HUDEP-2 (cell line): ENCODE data around the gene ZKSCAN7.
"Not testable (repeated sequence)": the region's sequence is repeated elsewhere in the genome, so short reads cannot be mapped to it uniquely, and the experiment has no call there.

ENCODE experiments used
- DNase-seq, 76 experiments: peaks; one replicate each; lab custom pipeline; 2025; ENCODE audit not compliant: unreplicated experiment in 76 of 76; lab: John Stamatoyannopoulos, UW

The ZKSCAN7 gene

GRCh38 chr3:44554626-44555592 lies at the start of gene ZKSCAN7:
Gene ZKSCAN7, plus strand, starts transcription at chr3:44555193. Its CDS starts 1,855 bp downstream, at chr3:44557048.
- no peak for DNase-seq

GRCh38 chr3:44506556-44506955 lies 48.4 kb upstream of the ZKSCAN7 start:
- DNase-seq: no peak

- no peak for DNase-seq
Measured at GRCh38 chr3:44506961-44507360, 48.0 kb upstream of the ZKSCAN7 start.

DNA sequence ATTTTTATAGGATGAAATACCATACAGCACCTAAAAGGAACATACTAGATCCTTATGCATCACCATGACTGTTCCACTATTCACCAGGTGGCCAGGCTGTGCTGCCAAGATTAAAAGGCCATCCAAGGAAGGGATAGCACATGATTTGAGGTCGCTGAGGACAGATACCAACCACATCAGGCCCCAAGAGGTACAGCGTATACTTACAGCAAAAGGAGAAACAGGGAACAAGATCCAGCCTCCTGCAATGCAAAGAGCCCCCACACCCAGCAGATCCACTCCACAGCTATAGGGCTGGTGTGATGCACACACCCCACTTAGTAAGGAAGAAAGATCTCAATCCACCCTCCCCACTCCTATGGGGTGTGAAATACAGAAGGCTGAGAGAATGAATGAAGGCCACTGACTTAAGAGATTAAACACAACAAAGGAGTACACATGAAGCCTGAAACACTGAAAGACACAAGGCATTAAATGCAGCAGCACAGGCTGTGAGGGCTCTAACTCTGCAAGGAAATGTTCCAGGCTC lies 45.5 kb upstream of the ZKSCAN7 start:
- DNase-seq: peak in 20 of 76 experiments; percentile 1 to 39 (median 15)

DNA sequence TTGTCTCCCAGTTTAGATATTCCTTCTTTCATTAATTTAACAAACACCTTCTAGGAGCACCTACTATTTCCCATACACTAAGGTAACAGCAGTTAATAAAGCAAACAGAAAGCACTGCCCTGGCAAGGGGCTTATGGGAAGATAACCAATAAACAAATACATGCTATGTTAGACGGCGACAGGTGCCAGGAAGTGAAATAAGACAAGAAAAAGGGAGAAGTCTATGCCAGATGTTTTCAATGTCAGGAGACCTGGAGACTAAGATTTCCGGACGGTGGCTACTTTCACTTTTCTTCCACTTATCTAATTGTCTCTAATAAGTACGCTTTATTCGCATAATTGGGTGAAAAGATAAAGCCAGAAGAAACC lies 45.0 kb upstream of the ZKSCAN7 start:
- DNase-seq: no peak

DNA sequence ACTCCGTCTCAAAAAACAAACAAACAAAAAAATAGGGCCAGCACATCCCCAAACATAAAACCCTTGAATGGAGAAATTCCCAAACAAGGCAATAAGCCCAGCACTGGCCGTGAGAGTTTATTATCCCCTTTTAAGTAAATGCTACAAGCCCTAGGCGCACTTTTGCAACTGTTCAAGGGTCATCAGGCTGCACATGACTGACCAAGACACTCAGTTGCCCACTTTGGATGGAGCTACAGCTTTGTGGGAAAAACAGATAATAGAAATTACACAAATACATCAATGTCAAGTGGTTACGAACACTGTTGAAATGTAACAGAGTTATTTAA lies 43.8 kb upstream of the ZKSCAN7 start:
- DNase-seq: no peak

GRCh38 chr3:44513513-44513912 lies 41.5 kb upstream of the ZKSCAN7 start:
- DNase-seq: no peak

DNA sequence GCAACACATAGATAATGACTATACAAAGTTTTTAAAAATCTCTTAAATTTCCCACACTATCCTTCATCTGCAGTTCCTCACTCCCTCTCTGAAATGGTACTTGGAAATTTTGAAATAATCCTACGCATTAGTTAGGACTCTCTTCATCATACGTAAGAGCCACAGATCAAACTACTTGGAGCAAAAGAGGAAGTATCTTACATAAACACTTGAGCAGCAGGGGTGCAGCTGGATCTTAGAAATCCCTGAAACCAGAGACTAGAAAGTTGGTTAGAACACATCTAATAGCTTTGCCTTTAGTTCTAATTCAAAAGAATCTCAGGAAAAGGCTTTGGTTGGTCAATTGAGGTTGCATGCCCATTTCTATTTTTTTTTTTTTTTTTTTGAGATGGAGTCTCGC lies 38.8 kb upstream of the ZKSCAN7 start:
- no peak for DNase-seq

GRCh38 chr3:44518782-44519156 lies 36.2 kb upstream of the ZKSCAN7 start:
- DNase-seq: no peak

GRCh38 chr3:44521721-44522120 lies 33.3 kb upstream of the ZKSCAN7 start:
- DNase-seq: no peak

GRCh38 chr3:44522494-44522933 lies 32.5 kb upstream of the ZKSCAN7 start:
- no peak for DNase-seq

- DNase-seq: no peak
Measured at GRCh38 chr3:44525060-44525459, 29.9 kb upstream of the ZKSCAN7 start.

GRCh38 chr3:44529927-44530326 lies 25.1 kb upstream of the ZKSCAN7 start:
- peak in 5 of 76 experiments; percentile 1 to 23 (median 5) for DNase-seq

DNA sequence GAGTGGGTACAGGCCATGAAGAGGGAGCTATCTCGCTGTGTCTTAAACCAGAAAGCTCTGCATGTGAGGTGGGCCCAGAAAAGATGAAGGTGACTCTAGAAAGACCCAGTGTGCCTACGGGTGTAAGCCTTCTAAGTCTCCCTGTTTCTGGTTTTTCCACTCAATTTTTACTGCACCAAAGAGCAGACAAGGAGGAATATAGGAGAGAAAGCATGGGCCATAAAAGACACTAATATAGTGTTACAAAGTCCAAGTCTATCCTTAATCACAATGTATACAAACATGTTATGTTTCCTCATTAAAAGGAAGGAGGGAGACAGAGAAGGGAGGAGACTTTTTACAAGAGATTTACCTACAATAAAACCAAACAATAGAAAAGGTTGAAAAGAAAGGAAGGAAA lies 24.1 kb upstream of the ZKSCAN7 start:
- no peak for DNase-seq

GRCh38 chr3:44534659-44535058 lies 20.3 kb upstream of the ZKSCAN7 start:
- DNase-seq: not testable (repeated sequence)

- no peak for DNase-seq
Measured at GRCh38 chr3:44535364-44535763, 19.6 kb upstream of the ZKSCAN7 start.

GRCh38 chr3:44544811-44545210 lies 10.2 kb upstream of the ZKSCAN7 start:
- not testable (repeated sequence) for DNase-seq

GRCh38 chr3:44555723-44556122 lies 730 bp downstream of the ZKSCAN7 start:
- no peak for DNase-seq

GRCh38 chr3:44557074-44557473 lies 2.1 kb downstream of the ZKSCAN7 start:
- no peak for DNase-seq

GRCh38 chr3:44561076-44561475 lies 6.1 kb downstream of the ZKSCAN7 start:
- no peak for DNase-seq

DNA sequence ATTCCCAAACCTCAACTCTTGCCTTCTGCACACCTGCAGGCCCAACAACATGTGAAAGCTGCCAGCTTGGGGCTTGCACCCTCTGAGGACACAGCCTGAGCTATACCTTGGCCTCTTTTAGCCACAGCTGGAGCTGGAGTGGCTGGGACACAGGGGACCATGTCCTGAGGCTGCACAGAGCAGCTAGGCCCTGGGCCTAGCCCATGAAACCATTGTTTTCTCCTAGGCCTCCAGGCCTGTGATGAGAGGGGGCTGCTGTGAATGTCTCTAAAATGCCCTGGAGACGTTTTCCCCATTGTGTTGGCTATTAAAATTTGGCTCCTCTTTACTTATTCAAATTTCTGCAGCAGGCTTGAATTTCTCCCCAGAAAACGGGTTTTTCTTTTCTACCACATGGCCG lies 7.2 kb downstream of the ZKSCAN7 start:
- no peak for DNase-seq

- DNase-seq: no peak
Measured at GRCh38 chr3:44568561-44568960, 13.6 kb downstream of the ZKSCAN7 start.
